GM21529 (cell line): ENCODE measurements around the gene SOX6.
"Not testable (repeated sequence)": the region's sequence is repeated elsewhere in the genome, so short reads cannot be mapped to it uniquely, and the experiment has no call there.

Experiments
- ATAC-seq: cut with Tn5 transposase; IDR thresholded peaks from one replicate; pipeline ENCODE4 v1.9.1; 2021; ENCODE audit not compliant: unreplicated experiment

Gene SOX6

DNA sequence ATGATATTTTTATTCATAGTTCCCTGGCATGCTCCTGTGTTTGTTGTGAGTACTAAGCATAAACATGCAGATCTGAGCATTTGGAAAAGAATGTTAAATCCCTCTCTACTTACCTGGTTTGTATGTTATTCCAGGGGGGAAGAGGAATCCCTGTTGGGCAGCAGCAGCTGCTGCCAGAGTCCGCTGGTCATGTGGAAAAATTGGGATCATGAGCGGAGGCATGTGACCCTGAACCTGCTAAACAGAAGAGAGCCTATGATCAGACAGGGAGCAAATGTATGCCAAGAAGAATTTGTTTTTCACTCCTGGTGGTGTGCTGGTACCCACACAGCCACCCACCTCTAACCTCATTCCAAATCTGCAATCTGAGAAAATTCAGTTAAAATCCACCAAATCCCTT, 244.7 kb downstream of the SOX6 start:
- ATAC-seq = no peak

DNA sequence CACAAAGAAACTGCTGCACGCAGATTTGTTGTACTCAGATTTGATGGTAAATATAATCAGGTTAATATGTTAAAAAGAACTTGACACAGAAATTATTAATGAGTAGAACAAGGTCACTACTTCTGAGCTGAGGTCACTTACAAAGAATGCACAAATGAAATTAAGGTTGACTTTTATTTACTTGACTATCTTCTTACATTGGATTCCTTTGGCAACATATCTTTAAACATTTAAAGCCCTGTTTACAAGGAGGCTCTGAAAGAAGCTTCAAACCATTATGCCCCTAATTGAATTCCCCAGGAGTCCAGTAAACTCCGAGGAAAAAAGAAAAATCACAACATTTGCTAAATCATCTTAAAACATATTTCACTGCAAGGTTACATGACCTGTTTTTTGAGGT, 245.5 kb downstream of the SOX6 start:
- no peak for ATAC-seq

DNA sequence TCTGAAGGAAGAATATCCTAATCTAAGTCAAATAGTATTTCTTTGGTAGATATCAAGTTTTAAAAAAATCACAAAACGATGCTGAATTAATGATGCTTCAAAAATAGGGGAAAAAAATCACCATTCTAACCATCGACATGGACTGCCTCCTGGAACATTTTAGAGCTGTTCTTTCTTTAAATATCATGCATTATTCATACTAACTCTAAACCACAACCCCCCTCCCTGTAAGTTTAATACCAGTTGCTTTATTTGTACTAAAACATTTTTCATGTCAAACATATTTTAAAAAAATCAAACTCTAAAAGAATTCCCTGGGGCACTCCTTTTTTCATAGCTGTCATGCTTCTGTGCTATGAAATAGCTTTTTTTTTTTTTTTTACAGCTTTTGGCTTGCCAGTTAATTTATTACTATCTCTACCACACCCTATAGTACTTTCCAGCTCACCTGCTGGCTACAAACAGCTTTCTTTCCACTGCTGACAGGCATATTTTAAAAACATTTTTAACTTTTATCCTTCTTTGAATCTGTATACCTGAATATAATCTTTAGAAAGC, 256.9 kb downstream of the SOX6 start:
- ATAC-seq = no peak

DNA sequence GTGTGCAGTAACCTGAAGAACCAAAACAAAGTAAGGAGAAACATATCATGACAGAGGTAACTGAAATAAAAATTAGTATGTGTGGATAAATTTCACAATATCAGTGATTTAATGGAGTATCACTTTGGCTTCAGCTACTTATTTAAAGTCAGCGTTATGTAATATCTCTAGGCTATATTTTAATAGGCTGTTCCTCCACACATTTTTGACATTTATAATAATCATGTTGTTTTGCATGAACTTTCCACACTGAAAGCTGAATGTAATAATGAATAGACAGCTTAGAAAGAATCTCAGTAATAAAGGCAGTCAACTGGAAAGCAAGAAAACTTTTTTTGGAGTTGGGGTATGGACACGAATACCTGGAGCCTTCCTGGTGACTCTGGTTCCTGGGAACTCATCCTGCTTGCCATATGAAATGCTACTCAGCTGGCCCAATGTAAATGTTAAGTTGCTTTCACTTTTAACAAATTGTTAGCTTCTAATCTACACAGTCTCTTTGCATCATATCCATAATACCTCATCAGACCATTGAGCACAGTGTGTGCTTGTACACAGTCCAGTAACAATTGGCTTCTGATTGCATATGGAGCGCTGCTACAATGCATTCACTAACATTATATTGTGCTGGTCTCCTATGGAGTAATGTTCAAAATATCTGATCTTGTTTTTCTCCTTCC, 257.7 kb downstream of the SOX6 start:
- ATAC-seq = no peak

DNA sequence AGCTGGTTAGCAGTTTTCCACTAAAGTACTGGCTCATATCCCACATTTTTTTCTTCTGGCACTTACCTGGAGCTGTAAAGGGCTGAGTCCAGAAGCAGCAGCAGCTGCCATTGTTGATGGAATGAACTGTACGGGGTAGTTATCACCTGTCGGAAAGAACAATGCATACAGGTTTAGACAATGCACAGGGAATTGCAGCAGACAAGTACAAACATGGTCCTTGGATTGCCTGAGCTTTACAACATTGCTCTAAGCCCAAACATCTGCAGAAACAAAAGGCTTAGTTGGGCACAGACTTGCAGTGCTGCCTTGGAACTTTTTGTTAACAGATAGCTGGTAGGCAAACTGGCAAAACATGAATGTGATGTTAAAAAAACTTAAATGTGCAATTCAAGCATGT, 258.8 kb downstream of the SOX6 start:
- no peak for ATAC-seq

- ATAC-seq = no peak
Measured at GRCh38 chr11:16096336-16096735, 260.0 kb downstream of the SOX6 start.

- ATAC-seq = no peak
Measured at GRCh38 chr11:16095756-16096155, 260.6 kb downstream of the SOX6 start.

DNA sequence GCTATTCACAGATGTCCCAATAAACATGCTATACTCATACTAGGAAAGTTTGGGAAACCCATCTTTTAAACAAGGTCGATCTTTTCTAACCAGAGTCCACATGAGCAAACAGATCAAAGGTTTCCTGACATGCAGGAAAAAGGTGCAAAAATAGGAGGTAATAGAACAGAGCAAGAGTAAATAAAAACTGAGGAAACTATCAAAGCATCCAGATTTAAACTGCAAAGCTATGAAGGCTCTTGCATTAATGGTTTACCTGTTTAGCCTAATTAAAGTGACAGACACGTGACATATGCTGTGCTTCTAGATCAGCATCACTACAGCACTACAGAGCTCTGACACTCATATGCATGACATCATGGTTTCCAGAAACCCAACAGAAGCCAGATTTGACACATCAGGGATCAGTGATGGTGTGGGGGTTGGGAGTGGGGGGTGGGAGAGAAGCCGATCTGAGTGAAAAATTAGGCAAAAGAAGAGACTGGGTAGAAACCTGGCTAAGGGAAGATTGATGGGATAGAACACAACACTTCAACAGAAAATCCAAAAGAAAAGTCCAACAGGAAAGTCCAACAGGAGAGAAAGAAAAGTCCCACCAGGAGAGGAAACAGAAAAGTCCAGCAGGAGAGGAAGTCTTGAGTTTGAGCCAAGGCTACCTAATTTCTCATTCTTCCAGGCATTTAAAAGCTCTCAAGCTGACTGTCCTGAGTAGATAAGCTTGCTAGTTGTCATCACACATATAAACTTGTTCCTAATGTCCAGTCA, 262.3 kb downstream of the SOX6 start:
- ATAC-seq = no peak

DNA sequence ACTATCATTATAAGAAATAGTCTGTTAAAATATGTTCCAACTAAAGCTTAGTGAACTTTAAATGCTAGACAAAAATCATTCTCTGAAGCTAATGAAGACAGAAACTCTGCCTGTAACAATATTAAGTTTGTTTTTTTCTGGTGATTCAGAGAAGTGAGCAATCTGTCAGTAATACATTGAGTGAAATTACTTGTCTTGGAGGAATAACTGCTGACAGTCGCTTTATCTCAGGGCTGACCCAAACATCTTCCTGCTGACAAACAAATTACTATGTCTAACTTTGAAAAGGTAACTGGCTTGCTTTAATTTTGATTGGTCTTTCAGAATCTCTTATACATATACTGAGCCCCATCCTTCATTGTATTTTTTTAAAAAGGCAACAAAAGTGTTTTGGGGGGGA, 264.5 kb downstream of the SOX6 start:
- no peak for ATAC-seq

GRCh38 chr11:16089481-16089880, 266.9 kb downstream of the SOX6 start:
- no peak for ATAC-seq

- no peak for ATAC-seq
Measured at GRCh38 chr11:16088774-16089173, 267.6 kb downstream of the SOX6 start.

GRCh38 chr11:16087886-16088285, 268.5 kb downstream of the SOX6 start:
- ATAC-seq = no peak

DNA sequence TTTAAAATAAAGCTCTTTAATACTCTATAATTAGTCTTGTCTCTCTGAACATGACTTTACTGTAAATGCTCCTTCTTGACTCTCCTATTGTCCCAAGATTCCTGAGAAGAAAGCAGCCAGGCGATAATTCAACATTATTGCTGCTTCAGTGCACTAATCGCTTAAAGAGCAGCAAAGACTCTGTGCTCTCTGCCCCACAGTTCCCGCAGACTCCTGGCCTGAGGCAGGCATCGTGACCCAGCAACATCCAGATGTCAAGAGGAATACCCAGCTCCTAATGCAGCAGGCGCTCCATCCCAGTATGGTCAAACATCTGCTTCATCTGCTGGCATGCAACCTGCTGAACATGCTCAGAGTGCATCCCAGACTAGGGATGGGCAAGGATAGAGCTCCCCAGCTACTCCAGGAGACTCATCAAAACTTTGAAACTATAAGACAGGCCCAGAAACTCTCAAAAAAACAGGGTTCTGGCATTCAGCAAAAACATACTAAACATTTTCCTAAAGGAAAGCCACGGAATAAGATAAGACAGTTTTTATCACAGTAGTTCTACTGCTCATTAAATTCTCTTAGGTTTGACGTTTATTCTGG, 270.0 kb downstream of the SOX6 start:
- ATAC-seq = no peak

DNA sequence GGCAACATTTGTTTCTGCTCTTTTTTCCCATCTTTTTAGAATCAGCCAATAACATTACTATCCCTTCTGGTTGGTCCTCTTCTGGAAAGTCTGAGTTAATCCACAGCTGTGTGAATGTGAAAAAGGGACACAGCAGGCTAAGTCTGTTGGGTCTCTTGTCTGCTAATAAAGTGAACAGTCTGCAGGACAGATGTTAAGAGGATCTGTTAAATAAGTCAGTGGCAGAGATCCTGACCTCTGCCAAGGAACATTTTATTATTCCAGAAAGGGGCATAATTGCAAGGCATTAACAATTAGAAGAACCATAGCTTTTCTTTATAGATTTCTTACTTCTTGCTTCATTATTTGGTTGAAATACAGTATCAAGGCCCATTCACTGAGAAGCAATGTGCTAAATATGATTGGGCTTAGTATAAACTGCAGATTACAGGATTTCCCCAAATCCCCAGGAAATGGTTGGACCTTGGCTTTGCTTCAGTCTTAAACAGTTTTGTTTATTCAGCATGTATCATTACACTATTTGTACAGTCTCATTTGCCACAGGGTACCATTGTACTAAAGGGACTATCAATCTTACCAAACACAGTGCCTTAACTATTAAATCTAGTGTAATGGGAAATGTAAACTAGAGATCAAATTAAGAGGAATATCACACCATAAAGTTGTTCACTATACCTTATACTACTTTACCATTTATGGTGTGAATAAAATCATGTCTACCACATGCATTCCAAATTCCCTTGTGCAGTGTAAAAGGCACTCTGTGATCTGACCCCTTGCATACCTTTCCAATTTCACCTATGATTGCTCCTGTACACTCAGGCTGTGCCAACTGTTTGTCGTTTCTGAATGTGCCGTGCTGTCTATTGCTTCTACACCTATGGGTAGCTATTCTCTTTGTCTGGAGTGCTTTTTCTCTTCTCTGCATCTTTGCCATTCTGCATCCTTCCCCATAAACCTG, 274.0 kb downstream of the SOX6 start:
- ATAC-seq = no peak

GRCh38 chr11:16081382-16082094, 274.8 kb downstream of the SOX6 start:
- ATAC-seq = no peak

DNA sequence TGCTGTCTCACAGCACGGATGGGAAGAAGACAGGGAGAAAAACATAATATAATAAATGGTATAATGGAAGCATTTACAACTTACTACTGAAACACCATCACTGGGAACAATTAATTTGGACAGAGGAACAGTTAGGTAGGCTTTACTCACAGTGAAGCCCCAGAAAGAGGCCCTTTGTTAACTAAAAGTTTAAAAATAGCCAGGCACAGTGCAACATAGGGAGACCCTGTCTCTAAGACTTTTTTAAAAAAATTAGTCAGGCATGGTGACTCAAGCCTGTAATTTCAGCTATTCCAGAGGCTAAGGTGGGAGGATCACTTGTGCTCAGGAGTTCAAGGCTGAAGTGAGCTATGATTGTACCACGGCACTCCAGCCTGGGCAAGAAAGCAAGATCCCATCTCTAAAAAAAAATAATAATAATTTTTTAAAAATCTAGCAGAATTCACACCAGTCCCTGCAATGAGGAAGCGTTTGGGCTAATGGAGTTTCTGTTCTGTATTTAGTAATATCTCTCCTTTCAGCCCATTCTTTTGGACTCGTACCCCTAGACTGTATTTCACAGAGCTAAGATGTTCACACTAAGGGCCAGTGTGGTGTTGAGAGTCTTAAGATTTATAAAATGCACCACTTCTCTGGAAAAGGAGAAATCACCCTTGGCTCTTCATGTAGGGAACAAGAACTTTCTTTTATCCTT, 275.5 kb downstream of the SOX6 start:
- ATAC-seq = no peak

- no peak for ATAC-seq
Measured at GRCh38 chr11:16078936-16079335, 277.4 kb downstream of the SOX6 start.

GRCh38 chr11:16070573-16070972, 285.8 kb downstream of the SOX6 start:
- ATAC-seq = no peak

- not testable (repeated sequence) for ATAC-seq
Measured at GRCh38 chr11:16067268-16067667, 289.1 kb downstream of the SOX6 start.

DNA sequence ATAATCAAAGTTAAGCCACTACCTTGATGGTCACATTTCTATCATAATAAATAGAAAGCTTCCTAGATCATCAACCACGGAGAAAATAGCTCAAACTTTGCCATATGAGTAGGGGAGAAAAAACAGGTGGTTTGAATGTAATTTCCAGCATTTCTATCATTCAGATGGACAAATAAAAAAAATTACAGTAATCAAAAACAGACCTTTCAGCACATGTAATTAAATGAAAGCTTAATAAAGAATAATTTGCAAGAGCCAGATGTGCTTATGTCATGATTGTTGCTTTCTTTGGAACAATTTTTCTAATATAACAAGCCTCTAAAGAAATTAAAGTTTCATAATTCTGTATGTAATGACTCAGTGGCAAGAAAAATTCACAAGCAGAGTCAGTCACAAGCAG, 297.0 kb downstream of the SOX6 start:
- no peak for ATAC-seq
